IgD-negative memory B cell (primary cell): ENCODE data around the gene CD160. TPM values are rescaled to one million over a fixed set of nuclear protein-coding genes. Genes with fewer than 3 reads are reported as not detected.

Source experiments
- H3K27ac Mint-ChIP-seq, 3 donors: one replicate each; pipeline ENCODE4 v1.8.0; 2020 to 2022; ENCODE audit warnings: mild to moderate bottlenecking in 3 of 3, mixed read lengths in 3 of 3, moderate library complexity in 1 of 3
- H3K27me3 Mint-ChIP-seq: one replicate; pipeline ENCODE4 v1.8.0; 2021; ENCODE audit warnings: mixed read lengths
- H3K36me3 Mint-ChIP-seq: one replicate; pipeline ENCODE4 v1.8.0; 2020; ENCODE audit warnings: mild to moderate bottlenecking, mixed read lengths
- H3K4me1 Mint-ChIP-seq, 3 donors: one replicate each; pipeline ENCODE4 v1.8.0; 2020 to 2022; ENCODE audit warnings: mixed read lengths in 3 of 3, mild to moderate bottlenecking in 1 of 3
- H3K4me3 Mint-ChIP-seq, 4 donors: one replicate each; pipeline ENCODE4 v1.8.0; 2020 to 2022; ENCODE audit warnings: mild to moderate bottlenecking in 4 of 4, mixed read lengths in 4 of 4, moderate library complexity in 3 of 4
- H3K9me3 Mint-ChIP-seq, 3 donors: one replicate each; pipeline ENCODE4 v1.8.0; 2020 to 2021; ENCODE audit warnings: mixed read lengths in 3 of 3, mild to moderate bottlenecking in 1 of 3
- polyA plus RNA-seq: library from polyadenylated mRNA; unstranded; fragments of 300-500 nt; fragmentation: Illumina TruSeq; gene quantifications from one replicate; pipeline ENCODE4 v1.2.3, GENCODE V29; 2021

CD160 gene
- polyA plus RNA-seq, 1 donor from 2014 or later, result 1.8 TPM

- no peak overlapping the region for H3K4me3 Mint-ChIP-seq
Measured at GRCh38 chr1:145786271-145786670, 67.0 kb downstream of the CD160 start.

GRCh38 chr1:145788580-145788979 is 69.3 kb downstream of the CD160 start:
- Mint-ChIP-seq H3K27ac (no peak overlapping the region), H3K4me1 (peaks cover 4 to 14% (median 5%) of the 10 kb centered on the region in 3 donors), H3K36me3 (peaks cover 15% of the 10 kb centered on the region), H3K4me3 (no peak overlapping the region), H3K27me3 (no peaks in the 10 kb centered on the region), H3K9me3 (no peaks in the 10 kb centered on the region)

More at GRCh38 chr1:145786271-145786670, 67.0 kb downstream of the CD160 start:
- Mint-ChIP-seq H3K36me3 (peaks cover 9% of the 10 kb centered on the region), H3K9me3 (no peaks in the 10 kb centered on the region), H3K4me1 (peaks cover 0 to 11% (median 4%) of the 10 kb centered on the region in 3 donors), H3K27ac (no peak overlapping the region), H3K27me3 (no peaks in the 10 kb centered on the region)

Other genes starting within 250 kb of the CD160 start
- gene GPR89A, start 111.5 kb upstream of the CD160 start, polyA plus RNA-seq, result 14.8 TPM
- gene PDZK1, start 12.1 kb upstream of the CD160 start, polyA plus RNA-seq, result 0.30 TPM
- gene RNF115, start 104.6 kb downstream of the CD160 start, polyA plus RNA-seq, result 6.7 TPM
- gene POLR3C, start 104.7 kb downstream of the CD160 start, polyA plus RNA-seq, result 54.0 TPM
- gene NUDT17, start 126.1 kb downstream of the CD160 start, polyA plus RNA-seq, result 4.2 TPM
- gene PIAS3, start 139.6 kb downstream of the CD160 start, polyA plus RNA-seq, result 16.9 TPM
- not detected for gene ANKRD35, start 166.4 kb downstream of the CD160 start, polyA plus RNA-seq
- gene ITGA10, start 190.6 kb downstream of the CD160 start, polyA plus RNA-seq, result not detected
- 42.3 TPM for gene PEX11B, start 199.2 kb downstream of the CD160 start, polyA plus RNA-seq
- 183 TPM for gene RBM8A, start 208.0 kb downstream of the CD160 start, polyA plus RNA-seq
- 12.8 TPM for gene LIX1L, start 238.5 kb downstream of the CD160 start, polyA plus RNA-seq
- 0.64 TPM for gene ANKRD34A, start 245.1 kb downstream of the CD160 start, polyA plus RNA-seq
- 64.0 TPM for gene POLR3GL, start 245.2 kb downstream of the CD160 start, polyA plus RNA-seq